ENCODE measurements around the gene CISD1.

Gene CISD1

GRCh38 chr10:58322835-58323209, 53.9 kb downstream of the CISD1 start:
- no peak overlapping the region for H4K8ac ChIP-seq (ENCODE audit: low read length)
- H3K27ac ChIP-seq (ENCODE audit: low read length, poor library complexity, severe bottlenecking): no peak overlapping the region
- no peak overlapping the region for H2BK120ac ChIP-seq (ENCODE audit: low read depth, low read length)
- no peak overlapping the region for H3K14ac ChIP-seq (ENCODE audit: low read length in 2 of 2)
- no peak overlapping the region for H3K18ac ChIP-seq (ENCODE audit: low read depth in 1 of 2, low read length in 2 of 2)
- no peak overlapping the region for H2BK5ac ChIP-seq (ENCODE audit: low read depth, low read length, poor library complexity, severe bottlenecking)
- no peaks in the 10 kb centered on the region for H3K4me1 ChIP-seq (ENCODE audit: control insufficient read depth, insufficient read depth, low read depth, low read length)
- no peaks in the 10 kb centered on the region for H3K9me3 ChIP-seq (ENCODE audit: control insufficient read depth, low read length)
- H3K23ac ChIP-seq (ENCODE audit: low read length in 2 of 2): no peak overlapping the region
- H4K91ac ChIP-seq (ENCODE audit: low read length): no peak overlapping the region
- H2BK15ac ChIP-seq (ENCODE audit: low read depth, poor library complexity, severe bottlenecking): no peak overlapping the region
- H3K9ac ChIP-seq (ENCODE audit: low read length): no peak overlapping the region
- no peak overlapping the region for H2AK5ac ChIP-seq (ENCODE audit: low read length, severe bottlenecking)
- no peaks in the 10 kb centered on the region for H3K36me3 ChIP-seq (ENCODE audit: control insufficient read depth in 1 of 2, insufficient read depth in 2 of 2, low read depth in 1 of 2, low read length in 2 of 2)
- H3K79me1 ChIP-seq (replicated peaks; ENCODE audit: low read length, poor library complexity, severe bottlenecking): no peaks in the 10 kb centered on the region
- DNase-seq: no peak
- no peak overlapping the region for H2BK12ac ChIP-seq (ENCODE audit: low read length in 2 of 2)
- WGBS: no CpG with 5 or more reads among the region's 1 CpG
- no peak overlapping the region for H3K4me2 ChIP-seq (ENCODE audit: low read length, poor library complexity, severe bottlenecking)
- H3K27me3 ChIP-seq (ENCODE audit: control insufficient read depth in 1 of 2, insufficient read depth in 1 of 2, low read length in 2 of 2): no peaks in the 10 kb centered on the region
- no peak overlapping the region for H3K4ac ChIP-seq (ENCODE audit: low read depth in 1 of 2, low read length in 2 of 2)
- no peak overlapping the region for H2AFZ ChIP-seq (ENCODE audit: low read depth, low read length)
- H3K4me3 ChIP-seq (ENCODE audit: insufficient read depth in 1 of 2, low read depth in 1 of 2, low read length in 2 of 2): no peak overlapping the region

GRCh38 chr10:58326967-58327381, 58.0 kb downstream of the CISD1 start:
- WGBS: 75% methylated on average over 25 of the region's 25 CpGs
- Histone ChIP-seq H2BK120ac (ENCODE audit: low read depth, low read length) (no peak overlapping the region), H3K79me1 (replicated peaks; ENCODE audit: low read length, poor library complexity, severe bottlenecking) (no peaks in the 10 kb centered on the region)

GRCh38 chr10:58328233-58328632, 59.3 kb downstream of the CISD1 start:
- Histone ChIP-seq H2BK5ac (ENCODE audit: low read depth, low read length, poor library complexity, severe bottlenecking) (no peak overlapping the region), H3K4ac (ENCODE audit: low read depth in 1 of 2, low read length in 2 of 2) (no peak overlapping the region), H4K91ac (ENCODE audit: low read length) (no peak overlapping the region), H2BK12ac (ENCODE audit: low read length in 2 of 2) (no peak overlapping the region), H2AK5ac (ENCODE audit: low read length, severe bottlenecking) (no peak overlapping the region), H3K79me1 (replicated peaks; ENCODE audit: low read length, poor library complexity, severe bottlenecking) (no peaks in the 10 kb centered on the region), H3K4me2 (ENCODE audit: low read length, poor library complexity, severe bottlenecking) (no peak overlapping the region), H2AFZ (ENCODE audit: low read depth, low read length) (no peak overlapping the region), H4K8ac (ENCODE audit: low read length) (no peak overlapping the region), H3K9ac (ENCODE audit: low read length) (no peak overlapping the region), H3K36me3 (ENCODE audit: control insufficient read depth in 1 of 2, insufficient read depth in 2 of 2, low read depth in 1 of 2, low read length in 2 of 2) (no peaks in the 10 kb centered on the region), H3K18ac (ENCODE audit: low read depth in 1 of 2, low read length in 2 of 2) (no peak overlapping the region), H3K27ac (ENCODE audit: low read length, poor library complexity, severe bottlenecking) (no peak overlapping the region), H3K4me1 (ENCODE audit: control insufficient read depth, insufficient read depth, low read depth, low read length) (no peaks in the 10 kb centered on the region), H3K23ac (ENCODE audit: low read length in 2 of 2) (no peak overlapping the region), H2BK15ac (ENCODE audit: low read depth, poor library complexity, severe bottlenecking) (no peak overlapping the region), H2BK120ac (ENCODE audit: low read depth, low read length) (no peak overlapping the region), H3K9me3 (ENCODE audit: control insufficient read depth, low read length) (no peaks in the 10 kb centered on the region), H3K14ac (ENCODE audit: low read length in 2 of 2) (no peak overlapping the region), H3K27me3 (ENCODE audit: control insufficient read depth in 1 of 2, insufficient read depth in 1 of 2, low read length in 2 of 2) (peaks cover 0 to 5% of the 10 kb centered on the region in 2 experiments), H3K4me3 (ENCODE audit: insufficient read depth in 1 of 2, low read depth in 1 of 2, low read length in 2 of 2) (no peak overlapping the region)
- DNase-seq: no peak
- 92% methylated on average over 1 of the region's 1 CpG for WGBS

More at GRCh38 chr10:58326967-58327381, 58.0 kb downstream of the CISD1 start:
- no peak overlapping the region for H3K4me2 ChIP-seq (ENCODE audit: low read length, poor library complexity, severe bottlenecking)
- H3K27ac ChIP-seq (ENCODE audit: low read length, poor library complexity, severe bottlenecking): no peak overlapping the region
- peak overlapping the region; percentile 82 for H3K9ac ChIP-seq (ENCODE audit: low read length)
- no peak overlapping the region for H2BK5ac ChIP-seq (ENCODE audit: low read depth, low read length, poor library complexity, severe bottlenecking)
- peak overlapping the region; percentile 62 for H4K91ac ChIP-seq (ENCODE audit: low read length)
- H3K36me3 ChIP-seq (ENCODE audit: control insufficient read depth in 1 of 2, insufficient read depth in 2 of 2, low read depth in 1 of 2, low read length in 2 of 2): no peaks in the 10 kb centered on the region
- peaks cover 0 to 5% of the 10 kb centered on the region in 2 experiments for H3K27me3 ChIP-seq (ENCODE audit: control insufficient read depth in 1 of 2, insufficient read depth in 1 of 2, low read length in 2 of 2)
- H4K8ac ChIP-seq (ENCODE audit: low read length): peak overlapping the region; percentile 14
- no peak overlapping the region for H3K18ac ChIP-seq (ENCODE audit: low read depth in 1 of 2, low read length in 2 of 2)
- H2BK15ac ChIP-seq (ENCODE audit: low read depth, poor library complexity, severe bottlenecking): no peak overlapping the region
- H3K23ac ChIP-seq (ENCODE audit: low read length in 2 of 2): no peak overlapping the region
- no peaks in the 10 kb centered on the region for H3K4me1 ChIP-seq (ENCODE audit: control insufficient read depth, insufficient read depth, low read depth, low read length)
- peak overlapping the region in 1 of 2 experiments; percentile 83 for H3K4me3 ChIP-seq (ENCODE audit: insufficient read depth in 1 of 2, low read depth in 1 of 2, low read length in 2 of 2)
- no peak overlapping the region for H2AK5ac ChIP-seq (ENCODE audit: low read length, severe bottlenecking)
- no peak overlapping the region for H3K4ac ChIP-seq (ENCODE audit: low read depth in 1 of 2, low read length in 2 of 2)
- no peak overlapping the region for H2AFZ ChIP-seq (ENCODE audit: low read depth, low read length)
- H3K14ac ChIP-seq (ENCODE audit: low read length in 2 of 2): no peak overlapping the region
- peak; percentile 6 for DNase-seq
- H2BK12ac ChIP-seq (ENCODE audit: low read length in 2 of 2): no peak overlapping the region
- H3K9me3 ChIP-seq (ENCODE audit: control insufficient read depth, low read length): no peaks in the 10 kb centered on the region

- Histone ChIP-seq H4K91ac (ENCODE audit: low read length) (no peak overlapping the region), H4K8ac (ENCODE audit: low read length) (no peak overlapping the region), H3K4ac (ENCODE audit: low read depth in 1 of 2, low read length in 2 of 2) (no peak overlapping the region), H3K23ac (ENCODE audit: low read length in 2 of 2) (no peak overlapping the region), H3K9ac (ENCODE audit: low read length) (no peak overlapping the region), H2BK120ac (ENCODE audit: low read depth, low read length) (no peak overlapping the region), H3K4me2 (ENCODE audit: low read length, poor library complexity, severe bottlenecking) (no peak overlapping the region), H3K27ac (ENCODE audit: low read length, poor library complexity, severe bottlenecking) (no peak overlapping the region), H3K27me3 (ENCODE audit: control insufficient read depth in 1 of 2, insufficient read depth in 1 of 2, low read length in 2 of 2) (peaks cover 0 to 5% of the 10 kb centered on the region in 2 experiments), H2AK5ac (ENCODE audit: low read length, severe bottlenecking) (no peak overlapping the region), H3K9me3 (ENCODE audit: control insufficient read depth, low read length) (no peaks in the 10 kb centered on the region), H2AFZ (ENCODE audit: low read depth, low read length) (no peak overlapping the region), H2BK12ac (ENCODE audit: low read length in 2 of 2) (no peak overlapping the region), H3K79me1 (replicated peaks; ENCODE audit: low read length, poor library complexity, severe bottlenecking) (peaks cover 6% of the 10 kb centered on the region), H3K4me1 (ENCODE audit: control insufficient read depth, insufficient read depth, low read depth, low read length) (peaks cover 2% of the 10 kb centered on the region), H3K18ac (ENCODE audit: low read depth in 1 of 2, low read length in 2 of 2) (no peak overlapping the region), H2BK5ac (ENCODE audit: low read depth, low read length, poor library complexity, severe bottlenecking) (no peak overlapping the region), H3K4me3 (ENCODE audit: insufficient read depth in 1 of 2, low read depth in 1 of 2, low read length in 2 of 2) (no peak overlapping the region), H3K36me3 (ENCODE audit: control insufficient read depth in 1 of 2, insufficient read depth in 2 of 2, low read depth in 1 of 2, low read length in 2 of 2) (no peaks in the 10 kb centered on the region), H3K14ac (ENCODE audit: low read length in 2 of 2) (no peak overlapping the region), H2BK15ac (ENCODE audit: low read depth, poor library complexity, severe bottlenecking) (no peak overlapping the region)
- WGBS: no CpG with 5 or more reads among the region's 1 CpG
- no peak for DNase-seq
Observed at GRCh38 chr10:58330431-58330830, 61.5 kb downstream of the CISD1 start.

Data from mesenchymal stem cell (in vitro differentiated cells and primary cell).